Prostate gland (tissue), 2 donors: ENCODE measurements around the gene KLHL1. TPM values are rescaled to one million over a fixed set of nuclear protein-coding genes. Genes with fewer than 3 reads are reported as not detected.

Experiments used
- DNase-seq: peaks from one replicate; pipeline ENCODE4 v3.0.0-alpha.2; 2019; ENCODE audit warnings: low spot score
- H3K27ac ChIP-seq, 2 donors: fragments of 200-600 bp; sonication (generic); 2 replicates each; pipeline ENCODE4 v1.5.1; 2017 to 2019
- H3K27me3 ChIP-seq: fragments of 200-600 bp; sonication (generic); replicated peaks from 2 replicates; pipeline ENCODE4 v1.5.1; 2019; ENCODE audit not compliant: insufficient read depth
- H3K36me3 ChIP-seq, 2 donors: fragments of 200-600 bp; sonication (generic); 1 replicate in 1 of 2; 2 replicates in 1 of 2; pipeline versions ENCODE4 v1.5.1 to v1.8.1; 2017 to 2019
- H3K4me1 ChIP-seq: fragments of 200-600 bp; sonication (generic); replicated peaks from 2 replicates; pipeline ENCODE4 v1.5.1; 2019
- H3K4me3 ChIP-seq, 2 donors: fragments of 200-600 bp; sonication (generic); 2 replicates each; pipeline ENCODE4 v1.5.1; 2017 to 2019
- H3K9me3 ChIP-seq: fragments of 200-600 bp; sonication (generic); 2 replicates; pipeline ENCODE4 v1.5.1; 2017
- CTCF ChIP-seq, 4 experiments: fragments of 200-600 bp in 2 of 4; fragments of 450-650 bp in 2 of 4; sonication (generic) in 2 of 4; IDR thresholded peaks; 1 replicate in 3 of 4; 2 replicates in 1 of 4; pipeline ENCODE4 v1.5.1; 2016 to 2019; ENCODE audit warnings: antibody characterized with exemption in 4 of 4, mild to moderate bottlenecking in 2 of 4, moderate library complexity in 2 of 4
- POLR2A ChIP-seq: fragments of 450-650 bp; IDR thresholded peaks from one replicate; pipeline ENCODE4 v1.6.1; 2016; ENCODE audit warnings: antibody characterized with exemption, mild to moderate bottlenecking
- POLR2AphosphoS5 ChIP-seq: sonication (generic); formaldehyde crosslinking; IDR thresholded peaks from one replicate; pipeline ENCODE4 v1.6.1; 2017; ENCODE audit warnings: antibody characterized with exemption
- WGBS: methylation state at CpG from one replicate; pipeline ENCODE4 v1.1.5; 2018; 5-methylcytosine and 5-hydroxymethylcytosine counted together
- intact Hi-C: fragments of 100-400 bp; cut with DNase I; formaldehyde crosslinking; loops from one replicate; pipeline ENCODE4 v1.14.2; 2022
- total RNA-seq, 2 donors: library from RNA; depleted of rRNA; stranded (reverse); fragments of >200 nt; gene quantifications; one replicate each; pipeline ENCODE4 v1.1.0, GENCODE V29; 2016

Gene KLHL1
- total RNA-seq, 2 donors from 2014 or later, result 0.28 TPM; not detected in 1

GRCh38 chr13:69882451-69882850 lies 225.8 kb downstream of the KLHL1 start:
- H3K36me3 ChIP-seq, result no peaks in the 10 kb centered on the region
- no peaks in the 10 kb centered on the region for H3K4me1 ChIP-seq
- H3K9me3 ChIP-seq, result no peaks in the 10 kb centered on the region
- no peak overlapping the region for H3K4me3 ChIP-seq
- no peak overlapping the region for H3K27ac ChIP-seq
- intact Hi-C loops, result no loop called here
- no peak for DNase-seq
- TF ChIP-seq CTCF (IDR thresholded peaks at IDR 0.05), result no peak
- WGBS, result 27% methylated on average over 1 of the region's 1 CpG
- no peaks in the 10 kb centered on the region for H3K27me3 ChIP-seq

GRCh38 chr13:69879936-69880335 lies 228.3 kb downstream of the KLHL1 start:
- intact Hi-C loops, result no loop called here
- WGBS, result 54% methylated on average over 1 of the region's 1 CpG
- no peak overlapping the region for H3K27ac ChIP-seq
- no peaks in the 10 kb centered on the region for H3K36me3 ChIP-seq
- no peaks in the 10 kb centered on the region for H3K9me3 ChIP-seq
- H3K27me3 ChIP-seq, result no peaks in the 10 kb centered on the region
- H3K4me1 ChIP-seq, result no peaks in the 10 kb centered on the region
- no peak overlapping the region for H3K4me3 ChIP-seq
- TF ChIP-seq POLR2A (no peak), CTCF (IDR thresholded peaks at IDR 0.05) (no peak), POLR2AphosphoS5 (no peak)
- no peak for DNase-seq

GRCh38 chr13:69872321-69873047 lies 235.8 kb downstream of the KLHL1 start:
- no peak for TF ChIP-seq POLR2AphosphoS5
- TF ChIP-seq POLR2A, result no peak
- TF ChIP-seq CTCF (IDR thresholded peaks at IDR 0.05), result no peak
- no peaks in the 10 kb centered on the region for H3K27me3 ChIP-seq
- H3K27ac ChIP-seq, result no peak overlapping the region
- H3K36me3 ChIP-seq, result no peaks in the 10 kb centered on the region
- intact Hi-C loops, result no loop called here
- WGBS, result 81% methylated on average over 4 of the region's 4 CpGs
- no peak overlapping the region for H3K4me3 ChIP-seq
- H3K9me3 ChIP-seq, result no peaks in the 10 kb centered on the region
- H3K4me1 ChIP-seq, result no peaks in the 10 kb centered on the region
- DNase-seq, result no peak

- Histone ChIP-seq H3K27ac (no peak overlapping the region), H3K36me3 (no peaks in the 10 kb centered on the region), H3K4me3 (no peak overlapping the region), H3K9me3 (no peaks in the 10 kb centered on the region), H3K27me3 (no peaks in the 10 kb centered on the region), H3K4me1 (no peaks in the 10 kb centered on the region)
- WGBS, result 61% methylated on average over 4 of the region's 4 CpGs
- TF ChIP-seq POLR2AphosphoS5 (no peak), POLR2A (no peak), CTCF (IDR thresholded peaks at IDR 0.05) (no peak)
- no peak for DNase-seq
- intact Hi-C loops, result no loop called here
Measured at GRCh38 chr13:69866555-69866954, 241.7 kb downstream of the KLHL1 start.

GRCh38 chr13:69857183-69857821 lies 250.9 kb downstream of the KLHL1 start:
- H3K4me3 ChIP-seq, result no peak overlapping the region
- H3K9me3 ChIP-seq, result no peaks in the 10 kb centered on the region
- H3K27me3 ChIP-seq, result no peaks in the 10 kb centered on the region
- no peak overlapping the region for H3K27ac ChIP-seq
- WGBS, result 5% methylated on average over 4 of the region's 4 CpGs
- no peaks in the 10 kb centered on the region for H3K36me3 ChIP-seq
- TF ChIP-seq CTCF (IDR thresholded peaks at IDR 0.05) (peak; percentile 40 to 68 (median 52)), POLR2AphosphoS5 (no peak)
- intact Hi-C loops, result no loop called here
- no peak for DNase-seq
- H3K4me1 ChIP-seq, result no peaks in the 10 kb centered on the region
